Coronary artery (tissue), 2 donors: ENCODE measurements around the gene AKAP1.

Source experiments
- DNase-seq: peaks from one replicate; pipeline ENCODE4 v3.0.0-alpha.2; 2017; ENCODE audit warnings: low spot score
- H3K27ac ChIP-seq, 2 donors: fragments of 200-600 bp; sonication (generic); one replicate each; pipeline ENCODE4 v1.5.1; 2016 to 2019
- H3K4me3 ChIP-seq: fragments of 200-600 bp; sonication (generic); 2 replicates; pipeline ENCODE4 v1.5.1; 2016; ENCODE audit warnings: mild to moderate bottlenecking, moderate library complexity
- TF ChIP-seq, protein P1 (sequence below): fragments of 200-600 bp; sonication (generic); IDR thresholded peaks from one replicate; pipeline ENCODE4 v1.5.1; 2019; ENCODE audit warnings: antibody characterized with exemption

The AKAP1 gene

DNA sequence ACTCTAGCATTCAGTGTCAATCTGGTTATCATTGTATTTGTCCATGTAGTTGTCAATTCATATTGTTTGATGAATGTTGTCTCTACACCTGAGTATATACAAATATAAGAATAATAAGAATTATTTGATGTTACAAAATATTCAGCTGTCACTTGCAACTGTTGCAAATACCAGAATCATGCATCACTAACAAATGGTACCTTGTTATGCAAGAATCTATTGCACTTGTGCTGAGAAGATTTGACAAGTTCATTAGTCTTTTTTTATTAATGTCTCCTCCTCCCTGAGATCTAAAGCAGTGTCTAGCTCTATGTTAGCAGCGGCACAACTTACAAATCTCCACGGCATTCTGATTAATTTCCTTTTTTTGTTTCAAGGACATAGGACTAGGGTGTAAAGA lies 22.2 kb upstream of the AKAP1 start:
- no peak overlapping the region for H3K4me3 ChIP-seq
- H3K27ac ChIP-seq: no peak overlapping the region
- DNase-seq: no peak
- TF ChIP-seq, protein P1, sequence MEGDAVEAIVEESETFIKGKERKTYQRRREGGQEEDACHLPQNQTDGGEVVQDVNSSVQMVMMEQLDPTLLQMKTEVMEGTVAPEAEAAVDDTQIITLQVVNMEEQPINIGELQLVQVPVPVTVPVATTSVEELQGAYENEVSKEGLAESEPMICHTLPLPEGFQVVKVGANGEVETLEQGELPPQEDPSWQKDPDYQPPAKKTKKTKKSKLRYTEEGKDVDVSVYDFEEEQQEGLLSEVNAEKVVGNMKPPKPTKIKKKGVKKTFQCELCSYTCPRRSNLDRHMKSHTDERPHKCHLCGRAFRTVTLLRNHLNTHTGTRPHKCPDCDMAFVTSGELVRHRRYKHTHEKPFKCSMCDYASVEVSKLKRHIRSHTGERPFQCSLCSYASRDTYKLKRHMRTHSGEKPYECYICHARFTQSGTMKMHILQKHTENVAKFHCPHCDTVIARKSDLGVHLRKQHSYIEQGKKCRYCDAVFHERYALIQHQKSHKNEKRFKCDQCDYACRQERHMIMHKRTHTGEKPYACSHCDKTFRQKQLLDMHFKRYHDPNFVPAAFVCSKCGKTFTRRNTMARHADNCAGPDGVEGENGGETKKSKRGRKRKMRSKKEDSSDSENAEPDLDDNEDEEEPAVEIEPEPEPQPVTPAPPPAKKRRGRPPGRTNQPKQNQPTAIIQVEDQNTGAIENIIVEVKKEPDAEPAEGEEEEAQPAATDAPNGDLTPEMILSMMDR: no peak

DNA sequence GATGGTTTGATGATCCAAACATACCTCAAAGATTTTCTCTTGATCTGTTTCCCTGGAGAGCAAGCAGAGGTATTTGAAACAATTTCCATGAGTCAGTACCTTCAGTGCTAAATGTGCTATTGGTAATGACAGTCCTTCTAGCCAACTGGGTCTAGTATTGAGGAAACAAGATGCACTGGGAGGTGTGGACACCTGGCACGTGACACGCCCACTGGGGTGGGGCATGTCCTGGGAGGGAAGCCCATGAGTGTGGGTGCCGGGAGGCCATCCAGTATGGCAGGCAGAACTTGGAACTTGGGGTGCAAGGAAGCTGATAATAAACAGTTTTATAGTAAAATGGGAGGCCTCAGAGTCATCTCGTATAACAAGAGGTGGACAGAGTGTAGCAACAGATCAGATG lies 17.9 kb upstream of the AKAP1 start:
- H3K27ac ChIP-seq: no peak overlapping the region
- TF ChIP-seq, protein P1: no peak
- no peak overlapping the region for H3K4me3 ChIP-seq
- DNase-seq: no peak

DNA sequence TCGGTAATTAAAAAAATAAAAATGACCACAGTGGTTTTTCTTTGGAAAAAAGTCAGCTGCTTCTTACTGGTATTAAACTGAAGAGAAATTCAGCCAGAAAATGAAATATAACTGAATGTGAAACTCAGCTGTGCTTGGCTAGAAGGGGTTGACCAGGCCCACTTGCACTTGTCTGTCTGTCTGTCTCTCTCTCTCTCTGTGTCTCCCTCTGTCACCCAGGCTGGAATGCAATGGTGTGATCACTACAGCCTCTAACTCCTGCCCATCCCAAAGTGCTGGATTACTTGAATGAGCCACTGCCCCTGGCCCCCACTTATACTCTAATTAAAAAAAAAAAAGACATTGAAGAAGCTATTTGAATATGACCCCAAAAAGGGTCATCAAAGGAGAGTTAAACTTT lies 17.3 kb upstream of the AKAP1 start:
- TF ChIP-seq, protein P1: no peak
- Histone ChIP-seq H3K4me3 (no peak overlapping the region), H3K27ac (no peak overlapping the region)
- no peak for DNase-seq

DNA sequence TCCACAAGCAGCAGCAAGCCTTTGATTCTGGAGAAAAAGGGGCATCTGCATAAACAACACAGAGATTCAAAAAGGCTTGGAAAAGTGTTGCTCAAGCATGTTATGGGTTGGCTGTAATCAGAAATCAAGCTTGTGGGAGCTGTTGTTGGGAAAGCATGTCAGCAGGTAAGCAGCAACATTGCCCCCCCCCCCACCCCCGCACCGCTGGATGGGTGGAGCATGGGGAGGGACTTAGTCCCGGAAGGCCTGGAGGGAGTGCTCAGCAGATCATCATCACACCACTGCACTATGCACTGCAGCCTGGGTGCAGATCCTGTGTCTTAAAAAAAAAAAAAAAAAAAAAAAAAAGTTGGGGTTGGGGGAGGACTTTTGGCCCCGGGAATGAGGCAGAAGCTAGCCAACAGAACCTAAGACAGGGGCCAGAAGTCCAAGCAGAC lies 16.8 kb upstream of the AKAP1 start:
- no peak overlapping the region for H3K27ac ChIP-seq
- TF ChIP-seq, protein P1: no peak
- no peak for DNase-seq
- no peak overlapping the region for H3K4me3 ChIP-seq

DNA sequence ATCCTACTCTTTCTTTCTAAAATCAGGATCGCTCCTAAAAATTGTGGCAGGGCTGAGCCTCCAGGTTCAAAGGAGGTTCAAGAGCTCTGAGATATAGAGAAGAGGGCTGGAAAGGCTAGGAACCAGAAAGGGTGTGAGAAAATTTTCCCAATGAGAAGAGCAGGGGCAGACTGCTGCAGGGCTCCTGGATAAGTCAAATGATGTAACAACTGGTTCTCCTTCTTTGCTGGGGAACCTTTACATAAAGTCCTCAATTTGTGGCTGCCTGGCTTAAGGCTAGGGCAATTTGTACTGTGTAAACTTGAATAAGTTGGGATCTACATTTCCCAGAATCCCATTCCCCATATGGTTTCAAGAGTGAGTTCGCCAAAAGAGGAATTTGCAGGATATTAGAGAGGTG lies 16.3 kb upstream of the AKAP1 start:
- DNase-seq: no peak
- Histone ChIP-seq H3K4me3 (no peak overlapping the region), H3K27ac (no peak overlapping the region)
- TF ChIP-seq, protein P1: no peak

DNA sequence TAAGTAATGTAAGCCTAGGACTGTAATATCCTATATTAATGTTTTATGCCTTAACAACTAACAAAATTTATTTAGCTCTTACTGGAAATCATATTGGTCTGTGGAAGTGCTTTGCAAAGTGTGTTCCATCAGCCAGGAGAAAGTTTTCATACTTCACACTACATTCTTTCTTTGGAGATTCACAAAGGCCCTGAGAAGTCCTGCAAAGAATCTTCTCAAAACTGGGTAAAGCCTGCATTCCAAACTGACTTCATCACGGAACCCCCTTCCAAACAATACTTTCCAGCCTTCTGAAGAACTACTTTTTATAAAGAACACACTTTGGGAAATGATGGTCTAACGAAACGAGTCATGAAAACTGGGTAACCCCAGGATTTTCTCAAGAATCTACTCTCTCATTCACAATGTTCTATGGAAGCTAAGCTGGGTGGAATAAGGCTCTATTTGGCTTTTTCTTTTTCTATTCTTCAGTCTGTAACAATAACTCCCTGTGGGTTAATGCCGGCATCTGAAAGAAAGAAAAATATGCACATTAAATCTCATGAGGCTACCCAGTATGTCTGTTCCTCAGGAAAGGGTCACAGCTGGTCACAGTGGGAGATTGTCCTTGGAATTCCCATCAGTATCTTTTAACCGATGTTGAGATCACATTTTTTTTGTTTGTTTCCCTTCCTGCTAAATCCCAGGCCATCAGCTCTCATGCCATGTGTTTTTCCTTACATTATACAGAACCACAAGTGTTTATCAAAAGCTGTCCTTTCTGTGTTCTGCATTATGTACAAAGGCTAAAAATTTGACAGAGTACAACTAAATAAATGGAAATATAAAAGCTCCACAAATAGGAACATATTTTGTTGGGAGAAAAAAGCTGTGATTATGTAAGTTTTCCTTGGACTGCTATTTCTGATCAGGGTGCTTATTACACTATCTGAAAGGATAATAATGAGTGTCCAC lies 12.8 kb upstream of the AKAP1 start:
- no peak for DNase-seq
- TF ChIP-seq, protein P1: no peak
- Histone ChIP-seq H3K27ac (no peak overlapping the region), H3K4me3 (no peak overlapping the region)

DNA sequence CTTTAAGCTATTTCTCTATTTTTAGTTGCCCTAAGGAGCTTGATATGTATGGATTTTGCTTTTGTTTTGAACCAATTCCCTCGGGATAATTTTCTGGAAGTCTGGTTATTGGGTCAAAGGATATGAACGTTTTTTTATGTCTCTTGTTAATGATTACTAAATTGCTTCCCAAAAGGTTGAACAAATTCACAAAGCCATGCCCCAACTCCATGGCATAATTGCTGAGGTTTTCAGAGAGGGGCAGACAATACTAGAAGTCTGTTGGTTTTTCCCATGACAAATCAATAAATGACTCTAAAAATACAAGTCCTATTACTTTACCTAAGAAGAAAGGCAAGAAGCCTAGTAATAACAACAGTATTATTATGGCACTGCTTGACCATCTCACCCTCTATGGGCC lies 11.4 kb upstream of the AKAP1 start:
- H3K27ac ChIP-seq: no peak overlapping the region

More for the DNA sequence above, 11.4 kb upstream of the AKAP1 start:
- no peak overlapping the region for H3K4me3 ChIP-seq
- TF ChIP-seq, protein P1: no peak
- DNase-seq: no peak
